NCI-H1694 (cell line): ENCODE results near the gene PDE12.

Experiments
- DNase-seq: peaks from one replicate; lab custom pipeline; 2025; lab: John Stamatoyannopoulos, UW

PDE12 gene

GRCh38 chr3:57555738-57556458 is at the start of gene PDE12:
Gene PDE12, plus strand, starts transcription at chr3:57556274. Its CDS starts 106 bp downstream, at chr3:57556380.
- DNase-seq, result peak; percentile 38

- DNase-seq, result no peak
These were observed 43.9 kb upstream of the PDE12 start for GRCh38 chr3:57512166-57512565.

- no peak for DNase-seq
These were observed 37.7 kb upstream of the PDE12 start for GRCh38 chr3:57518276-57518915.

GRCh38 chr3:57530071-57530608 is 25.9 kb upstream of the PDE12 start:
- no peak for DNase-seq

GRCh38 chr3:57538465-57538864 is 17.6 kb upstream of the PDE12 start:
- DNase-seq, result no peak

- DNase-seq, result peak; percentile 9
These were observed 11.6 kb upstream of the PDE12 start, which contains the start of gene DNAH12 for GRCh38 chr3:57544181-57545125. Gene DNAH12, minus strand, starts transcription at chr3:57544344. Its CDS starts 1,474 bp downstream, at chr3:57542870.

GRCh38 chr3:57545636-57546268 is 10.3 kb upstream of the PDE12 start:
- DNase-seq, result no peak

GRCh38 chr3:57546616-57547015 is 9.5 kb upstream of the PDE12 start:
- DNase-seq, result no peak

GRCh38 chr3:57555306-57555705 is 768 bp upstream of the PDE12 start:
- DNase-seq, result no peak

GRCh38 chr3:57556459-57557084 is 498 bp downstream of the PDE12 start:
- DNase-seq, result no peak

- DNase-seq, result no peak
These were observed 1.0 kb downstream of the PDE12 start for GRCh38 chr3:57557085-57557537.

GRCh38 chr3:57559526-57559925 is 3.5 kb downstream of the PDE12 start:
- DNase-seq, result no peak

GRCh38 chr3:57569859-57570450 is 13.9 kb downstream of the PDE12 start:
- no peak for DNase-seq

GRCh38 chr3:57570878-57571277 is 14.8 kb downstream of the PDE12 start:
- DNase-seq, result no peak

- no peak for DNase-seq
These were observed 16.0 kb downstream of the PDE12 start for GRCh38 chr3:57572096-57572495.

- no peak for DNase-seq
These were observed 20.0 kb downstream of the PDE12 start for GRCh38 chr3:57575966-57576626.

GRCh38 chr3:57577801-57578200 is 21.7 kb downstream of the PDE12 start:
- DNase-seq, result no peak

- no peak for DNase-seq
These were observed 26.5 kb downstream of the PDE12 start for GRCh38 chr3:57582474-57583168.

GRCh38 chr3:57583544-57583943 is 27.5 kb downstream of the PDE12 start:
- no peak for DNase-seq

GRCh38 chr3:57586778-57587177 is 30.7 kb downstream of the PDE12 start:
- no peak for DNase-seq
